PC-9 (cell line): Measurements from ENCODE around the gene TBC1D2B. TPM values are rescaled to one million over a fixed set of nuclear protein-coding genes. Genes with fewer than 3 reads are reported as not detected.
"Not testable (repeated sequence)": the region's sequence is repeated elsewhere in the genome, so short reads cannot be mapped to it uniquely, and the experiment has no call there.

Source experiments
- BruUV-seq: library from RNA; stranded (reverse); fragments of 400-500 nt; replicated peaks from 2 replicates; lab custom pipeline; 2021; lab: Mats Ljungman, UMichigan
- CTCF ChIA-PET: fragments of 300-600 bp; sonication (Branson Sonifier 250); formaldehyde crosslinking; loops from one replicate; lab custom pipeline; 2022; ENCODE audit warnings: antibody characterized with exemption; lab: Charles Lee
- POLR2A ChIA-PET: fragments of 300-600 bp; sonication (Branson Sonifier 250); formaldehyde crosslinking; loops from one replicate; lab custom pipeline; 2022; ENCODE audit warnings: antibody characterized with exemption; ENCODE audit not compliant: unreplicated experiment; lab: Charles Lee
- DNase-seq, 2 experiments: peaks; one replicate each; pipeline versions ENCODE4 v3.0.0 to v3.0.0-alpha.2; 2015 to 2022; ENCODE audit warnings: mixed read lengths in 1 of 2
- H2AFZ ChIP-seq: fragments of 200-600 bp; sonication (generic); 2 replicates; pipeline ENCODE4 v1.8.1; 2017; ENCODE audit warnings: antibody characterized with exemption
- H3F3A ChIP-seq: fragments of 200-600 bp; sonication (generic); 2 replicates; pipeline ENCODE4 v1.8.1; 2017; ENCODE audit warnings: antibody characterized with exemption, mild to moderate bottlenecking, low read depth; ENCODE audit not compliant: insufficient read depth
- H3K27ac ChIP-seq: fragments of 200-600 bp; sonication (generic); 2 replicates; pipeline ENCODE4 v1.6.1; 2016; ENCODE audit warnings: mixed run types
- H3K27me3 ChIP-seq: fragments of 200-600 bp; sonication (generic); 2 replicates; pipeline ENCODE4 v1.6.1; 2016; ENCODE audit warnings: low read depth, mixed run types; ENCODE audit not compliant: insufficient read depth
- H3K36me3 ChIP-seq: fragments of 200-600 bp; sonication (generic); 2 replicates; pipeline ENCODE4 v1.6.1; 2016; ENCODE audit warnings: low read depth, mixed run types
- H3K4me1 ChIP-seq: fragments of 200-600 bp; sonication (generic); replicated peaks from 2 replicates; pipeline ENCODE4 v1.6.1; 2016; ENCODE audit warnings: mixed run types; ENCODE audit not compliant: insufficient read depth
- H3K4me2 ChIP-seq: fragments of 200-600 bp; sonication (generic); 2 replicates; pipeline ENCODE4 v1.6.1; 2017; ENCODE audit warnings: mixed run types
- H3K4me3 ChIP-seq: fragments of 200-600 bp; sonication (generic); 2 replicates; pipeline ENCODE4 v1.6.1; 2016; ENCODE audit warnings: mixed run types
- H3K79me2 ChIP-seq: fragments of 200-600 bp; sonication (generic); 2 replicates; pipeline ENCODE4 v1.6.1; 2017; ENCODE audit warnings: low read depth, mixed run types
- H3K9me2 ChIP-seq: fragments of 200-600 bp; sonication (generic); 2 replicates; pipeline ENCODE4 v1.8.1; 2017; ENCODE audit warnings: mild to moderate bottlenecking; ENCODE audit not compliant: insufficient read depth
- H3K9me3 ChIP-seq: fragments of 200-600 bp; sonication (generic); 2 replicates; pipeline ENCODE4 v1.8.1; 2016; ENCODE audit warnings: low read depth; ENCODE audit not compliant: insufficient read depth
- H4K20me1 ChIP-seq: fragments of 200-600 bp; sonication (generic); 2 replicates; pipeline ENCODE4 v1.8.1; 2017; ENCODE audit not compliant: insufficient read depth
- CTCF ChIP-seq: fragments of 200-600 bp; sonication (generic); conservative IDR thresholded peaks from 2 replicates; pipeline ENCODE4 v1.6.1; 2017; ENCODE audit warnings: mixed run types, antibody characterized with exemption, mild to moderate bottlenecking, moderate library complexity
- EZH2 ChIP-seq: fragments of 200-600 bp; sonication (generic); IDR thresholded peaks from 2 replicates; pipeline ENCODE4 v1.8.0; 2017; ENCODE audit warnings: antibody characterized with exemption, low read depth
- intact Hi-C: fragments of 100-400 bp; cut with micrococcal nuclease; formaldehyde crosslinking; loops from one replicate; pipeline ENCODE4 v1.10.0; 2022; ENCODE audit not compliant: unreplicated experiment
- total RNA-seq: library from RNA; stranded (reverse); gene quantifications from 2 replicates; pipeline ENCODE4 v1.2.3, GENCODE V29; 2021

TBC1D2B gene
- total RNA-seq, 1 experiment from 2014 or later: 27.7 TPM

- H3K36me3 ChIP-seq: no peaks in the 10 kb centered on the region
- no peak overlapping the region for H3K4me2 ChIP-seq
- no peaks in the 10 kb centered on the region for H3K79me2 ChIP-seq
- peaks cover 12% of the 10 kb centered on the region for H3F3A ChIP-seq
- H2AFZ ChIP-seq: no peak overlapping the region
- peaks cover 14% of the 10 kb centered on the region for H3K4me1 ChIP-seq
- H3K27ac ChIP-seq: no peak overlapping the region
- no peaks in the 10 kb centered on the region for H3K9me3 ChIP-seq
- no peak overlapping the region for H3K4me3 ChIP-seq
- ChIA-PET CTCF (interaction anchor here (0.6 kb wide), 1 partner anchor 23 kb away, joined by 3 read pairs; no protein-coding TSS in a partner anchor), POLR2A (no interaction called here)
- no peak for DNase-seq
- no peaks in the 10 kb centered on the region for H3K9me2 ChIP-seq
- H3K27me3 ChIP-seq: no peaks in the 10 kb centered on the region
- H4K20me1 ChIP-seq: no peaks in the 10 kb centered on the region
- no TSS peak for BruUV-seq
- intact Hi-C loops: no loop called here
- TF ChIP-seq CTCF (no peak), EZH2 (no peak)
Observed at GRCh38 chr15:77989296-77990143, 88.0 kb downstream of the TBC1D2B start.

DNA sequence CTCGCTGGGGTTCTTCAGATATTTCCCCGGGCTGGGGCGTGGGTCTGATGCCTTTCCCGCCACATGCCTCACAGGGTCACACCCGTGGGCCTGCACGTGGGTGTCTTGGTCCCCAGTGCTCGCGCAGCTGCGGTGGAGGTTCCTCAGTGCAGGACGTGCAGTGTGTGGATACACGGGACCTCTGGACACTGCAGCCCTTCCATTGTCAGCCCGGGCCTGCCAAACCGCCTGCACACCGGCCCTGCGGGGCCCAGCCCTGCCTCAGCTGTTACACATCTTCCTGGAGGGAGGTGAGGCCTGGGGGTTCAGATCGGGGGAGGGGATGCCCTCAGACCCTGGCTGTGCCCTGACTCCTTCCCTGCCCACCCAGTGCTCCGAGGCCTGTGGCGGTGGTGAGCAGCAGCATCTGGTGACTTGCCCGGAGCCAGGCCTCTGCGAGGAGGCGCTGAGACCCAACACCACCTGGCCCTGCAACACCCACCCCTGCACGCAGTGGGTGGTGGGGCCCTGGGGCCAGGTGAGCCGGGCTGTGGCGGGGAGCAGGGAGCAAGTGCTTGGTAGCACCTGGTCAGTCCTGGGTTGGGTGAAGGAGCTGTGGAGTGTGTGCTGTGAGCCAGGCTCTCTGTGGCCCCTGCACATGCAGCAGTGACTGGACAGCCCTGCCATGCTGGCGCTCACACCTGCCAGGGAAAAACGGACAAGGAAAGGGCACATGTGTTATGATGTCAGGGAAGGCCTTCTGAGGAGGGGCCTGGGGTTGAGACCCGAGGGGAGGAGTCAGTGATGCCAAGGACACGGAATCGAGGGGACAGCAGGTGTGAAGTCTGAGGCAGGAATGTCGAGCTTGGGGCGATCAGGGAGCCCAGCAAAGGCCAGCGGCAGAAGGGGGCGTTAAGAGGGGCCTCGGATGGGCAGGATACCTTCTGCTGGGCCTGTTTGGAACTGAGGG is 88.9 kb downstream of the TBC1D2B start:
- H3K36me3 ChIP-seq: no peaks in the 10 kb centered on the region
- peaks cover 8% of the 10 kb centered on the region for H3K4me1 ChIP-seq
- no peaks in the 10 kb centered on the region for H3K79me2 ChIP-seq
- H3K9me2 ChIP-seq: no peaks in the 10 kb centered on the region
- no peak overlapping the region for H2AFZ ChIP-seq
- peaks cover 6% of the 10 kb centered on the region for H3F3A ChIP-seq
- ChIA-PET CTCF (no interaction called here), POLR2A (no interaction called here)
- TF ChIP-seq EZH2 (no peak), CTCF (no peak)
- H3K9me3 ChIP-seq: no peaks in the 10 kb centered on the region
- no peaks in the 10 kb centered on the region for H3K27me3 ChIP-seq
- no peak overlapping the region for H3K27ac ChIP-seq
- H3K4me2 ChIP-seq: no peak overlapping the region
- no TSS peak for BruUV-seq
- no peak for DNase-seq
- no peaks in the 10 kb centered on the region for H4K20me1 ChIP-seq
- H3K4me3 ChIP-seq: no peak overlapping the region
- intact Hi-C loops: no loop called here

- H4K20me1 ChIP-seq, H3K79me2 ChIP-seq, H3K4me3 ChIP-seq, intact Hi-C loops, CTCF ChIA-PET, DNase-seq, H3K9me2 ChIP-seq, H3K4me2 ChIP-seq, H3K9me3 ChIP-seq, H3K4me1 ChIP-seq, POLR2A ChIA-PET, H3F3A ChIP-seq, H3K36me3 ChIP-seq, H3K27me3 ChIP-seq, H2AFZ ChIP-seq, BruUV-seq, H3K27ac ChIP-seq: not testable (repeated sequence)
Observed at GRCh38 chr15:77987765-77988136, 89.8 kb downstream of the TBC1D2B start.
